Neural progenitor cell (in vitro differentiated cells): ENCODE data around the gene AFF1.

Source experiments
- CTCF ChIP-seq: fragments of 200-600 bp; sonication (generic); IDR thresholded peaks from 2 replicates; pipeline ENCODE4 v1.5.1; 2017; ENCODE audit warnings: antibody characterized with exemption, mild to moderate bottlenecking
- EZH2 ChIP-seq: fragments of 200-600 bp; sonication (generic); IDR thresholded peaks from 2 replicates; pipeline ENCODE4 v1.6.1; 2017; ENCODE audit warnings: antibody characterized with exemption, mild to moderate bottlenecking, moderate library complexity
- EZH2phosphoT487 ChIP-seq: fragments of 200-600 bp; sonication (generic); IDR thresholded peaks from 2 replicates; pipeline ENCODE4 v1.6.1; 2017; ENCODE audit warnings: antibody characterized with exemption

GRCh38 chr4:87086143-87086805 lies 151.5 kb downstream of the AFF1 start:
- no peak for TF ChIP-seq CTCF
- no peak for TF ChIP-seq EZH2
- no peak for TF ChIP-seq EZH2phosphoT487
